ENCODE data around the gene TGM1. TPM values are rescaled to one million over a fixed set of nuclear protein-coding genes. Genes with fewer than 3 reads are reported as not detected.

The TGM1 gene
- total RNA-seq, 1 experiment from 2014 or later: 26.2 TPM

DNA sequence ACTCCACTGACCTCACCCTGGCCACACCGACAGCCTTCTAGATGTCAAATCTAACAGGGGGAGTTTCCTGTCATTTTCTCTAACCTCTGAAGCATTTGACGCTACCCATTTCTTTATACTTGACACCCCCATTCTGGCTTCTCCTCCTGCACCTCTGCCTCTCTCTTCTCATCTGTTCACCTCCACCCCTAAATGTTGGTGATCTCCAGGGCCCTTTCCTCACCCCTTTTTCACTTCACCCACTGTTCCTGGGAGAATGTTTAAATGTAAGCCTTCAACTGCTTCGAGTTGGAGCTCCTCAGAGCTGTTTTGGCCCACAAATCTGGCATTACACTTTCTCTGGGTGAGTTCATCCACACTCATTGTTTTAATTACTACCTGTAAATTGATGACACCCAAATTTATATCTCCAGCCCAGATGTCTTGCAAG, 8.9 kb upstream of the TGM1 start:
- ChIA-PET CTCF (interaction anchor here (0.6 to 32.3 kb wide), 10 partner anchors 9 to 1595 kb away, joined by 3 to 457 read pairs (median 6); partner anchors contain the start of genes CIDEB, DHRS1, LTB4R2 and NOP9), POLR2A (interaction anchor here (0.7 to 9.5 kb wide), 26 partner anchors 7 to 160 kb away, joined by 3 to 146 read pairs (median 6); partner anchors contain the start of genes CHMP4A, CIDEB, DCAF11 and DHRS1)
- DNase-seq (ENCODE audit: unreplicated experiment): no peak
- peaks cover 14% of the 10 kb centered on the region for H3K36me3 Mint-ChIP-seq (ENCODE audit: insufficient read depth, unreplicated experiment)
- TSS peak; percentile 49 for BruUV-seq (replicated peaks)
- H3K4me3 Mint-ChIP-seq (ENCODE audit: unreplicated experiment): peak overlapping the region; percentile 89
- TF ChIP-seq, protein P1, sequence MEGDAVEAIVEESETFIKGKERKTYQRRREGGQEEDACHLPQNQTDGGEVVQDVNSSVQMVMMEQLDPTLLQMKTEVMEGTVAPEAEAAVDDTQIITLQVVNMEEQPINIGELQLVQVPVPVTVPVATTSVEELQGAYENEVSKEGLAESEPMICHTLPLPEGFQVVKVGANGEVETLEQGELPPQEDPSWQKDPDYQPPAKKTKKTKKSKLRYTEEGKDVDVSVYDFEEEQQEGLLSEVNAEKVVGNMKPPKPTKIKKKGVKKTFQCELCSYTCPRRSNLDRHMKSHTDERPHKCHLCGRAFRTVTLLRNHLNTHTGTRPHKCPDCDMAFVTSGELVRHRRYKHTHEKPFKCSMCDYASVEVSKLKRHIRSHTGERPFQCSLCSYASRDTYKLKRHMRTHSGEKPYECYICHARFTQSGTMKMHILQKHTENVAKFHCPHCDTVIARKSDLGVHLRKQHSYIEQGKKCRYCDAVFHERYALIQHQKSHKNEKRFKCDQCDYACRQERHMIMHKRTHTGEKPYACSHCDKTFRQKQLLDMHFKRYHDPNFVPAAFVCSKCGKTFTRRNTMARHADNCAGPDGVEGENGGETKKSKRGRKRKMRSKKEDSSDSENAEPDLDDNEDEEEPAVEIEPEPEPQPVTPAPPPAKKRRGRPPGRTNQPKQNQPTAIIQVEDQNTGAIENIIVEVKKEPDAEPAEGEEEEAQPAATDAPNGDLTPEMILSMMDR (IDR thresholded peaks at IDR 0.05; ENCODE audit: unreplicated experiment): no peak
- intact Hi-C loops (cut with micrococcal nuclease): loop anchor here (1.0 kb wide), 2 partner anchors 25 to 30 kb away; partner anchors contain the start of gene TINF2
- peak overlapping the region; percentile 16 for H3K27ac Mint-ChIP-seq (ENCODE audit: low read depth, unreplicated experiment)
- H3K27me3 Mint-ChIP-seq (ENCODE audit: insufficient read depth, unreplicated experiment): no peaks in the 10 kb centered on the region
- H3K4me1 Mint-ChIP-seq (ENCODE audit: insufficient read depth, unreplicated experiment): peaks cover 38% of the 10 kb centered on the region
- no peaks in the 10 kb centered on the region for H3K9me3 Mint-ChIP-seq (ENCODE audit: unreplicated experiment)

DNA sequence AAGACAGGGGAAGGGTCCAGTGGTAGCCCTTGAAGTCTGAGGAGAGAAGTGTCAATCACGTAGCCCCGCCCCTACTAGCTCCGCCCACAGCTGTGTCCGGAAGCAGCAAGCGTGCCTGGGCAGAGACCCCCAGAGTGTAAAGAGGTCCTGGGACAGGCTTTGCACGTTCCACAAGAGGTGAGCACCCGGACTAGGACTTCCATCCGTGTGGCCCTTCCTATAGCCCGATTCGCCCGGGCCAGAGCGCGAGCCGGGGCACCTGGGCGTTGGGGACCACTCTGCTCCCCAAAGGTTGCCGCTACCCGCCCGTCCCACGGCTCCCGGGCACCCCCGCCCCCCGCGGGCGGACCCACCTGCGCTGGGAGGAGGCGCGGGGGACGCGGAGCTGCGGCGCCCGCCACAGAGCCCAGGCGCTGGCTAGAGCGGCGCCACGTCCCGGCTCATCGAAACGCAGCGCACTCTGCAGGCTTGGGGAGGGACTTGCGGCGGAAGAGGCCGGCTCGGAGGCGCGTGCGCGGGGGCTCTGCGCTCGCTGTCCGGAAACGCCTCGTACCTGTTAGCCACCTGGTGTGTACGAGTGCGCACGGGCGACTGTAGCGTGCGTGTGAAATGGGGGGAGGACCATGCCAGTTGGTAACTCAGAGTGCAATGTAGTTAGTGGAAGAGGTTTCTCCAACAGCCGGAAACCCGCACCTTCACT, 8.3 kb upstream of the TGM1 start, which contains the start of gene RABGGTA:
Gene RABGGTA, minus strand, starts transcription at position 464 of the 700 bp plus-strand sequence. CDS start 482 bp downstream, outside the sequence.
- DNase-seq (ENCODE audit: unreplicated experiment): peak; percentile 88
- H3K4me3 Mint-ChIP-seq (ENCODE audit: unreplicated experiment): peak within 1 kb of the TSS; percentile 89
- ChIA-PET CTCF (interaction anchor here (0.6 to 32.3 kb wide), 15 partner anchors 8 to 77 kb away, joined by 3 to 457 read pairs (median 4); partner anchors contain the start of genes CIDEB, DHRS1, LTB4R2 and NOP9), POLR2A (interaction anchor here (0.7 to 9.5 kb wide), 24 partner anchors 10 to 160 kb away, joined by 3 to 146 read pairs (median 6); partner anchors contain the start of genes CHMP4A, CIDEB, DCAF11 and DHRS1)
- TF ChIP-seq, protein P1 (IDR thresholded peaks at IDR 0.05; ENCODE audit: unreplicated experiment): peak; percentile 67
- H3K27me3 Mint-ChIP-seq (ENCODE audit: insufficient read depth, unreplicated experiment): no peaks in the 10 kb centered on the region
- BruUV-seq (replicated peaks): no TSS peak
- H3K36me3 Mint-ChIP-seq (ENCODE audit: insufficient read depth, unreplicated experiment): peaks cover 19% of the 10 kb centered on the region
- intact Hi-C loops (cut with micrococcal nuclease): loop anchor here (1.0 kb wide), 2 partner anchors 26 to 29 kb away; partner anchors contain the start of gene TINF2
- no peaks in the 10 kb centered on the region for H3K9me3 Mint-ChIP-seq (ENCODE audit: unreplicated experiment)
- peak within 1 kb of the TSS; percentile 16 for H3K27ac Mint-ChIP-seq (ENCODE audit: low read depth, unreplicated experiment)
- peaks cover 43% of the 10 kb centered on the region for H3K4me1 Mint-ChIP-seq (ENCODE audit: insufficient read depth, unreplicated experiment)

DNA sequence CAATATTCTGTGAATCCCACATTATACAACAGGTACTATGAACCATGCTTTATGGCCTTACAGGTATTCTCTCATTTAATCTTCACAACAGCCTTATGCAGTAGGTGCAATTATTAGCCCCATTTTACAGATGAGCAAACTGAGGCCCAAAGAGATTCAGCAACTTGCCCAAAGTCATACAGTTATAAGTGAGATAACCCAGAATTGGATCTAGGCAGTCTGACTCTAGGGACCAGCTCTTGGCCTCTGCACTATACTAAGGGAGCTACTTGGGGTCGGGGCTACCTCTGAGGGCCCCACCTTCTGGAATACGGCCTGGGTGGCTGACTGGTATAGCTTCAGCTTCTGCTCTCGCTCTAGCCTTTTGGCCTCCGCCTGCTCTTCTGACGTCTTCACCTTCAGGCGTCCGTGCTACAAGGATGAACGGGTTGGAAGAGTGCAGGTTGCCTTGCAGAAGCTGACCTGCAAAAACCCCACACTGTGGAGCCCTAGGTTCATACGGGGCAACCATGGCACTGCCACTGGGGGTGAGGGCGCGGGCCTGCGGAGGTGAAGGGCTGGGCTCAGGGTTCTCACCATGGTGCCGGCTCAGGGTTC, 7.7 kb upstream of the TGM1 start:
- peak; percentile 31 for DNase-seq (ENCODE audit: unreplicated experiment)
- no TSS peak for BruUV-seq (replicated peaks)
- H3K27ac Mint-ChIP-seq (ENCODE audit: low read depth, unreplicated experiment): peak overlapping the region; percentile 16
- CTCF ChIA-PET: interaction anchor here (0.6 to 32.3 kb wide), 15 partner anchors 9 to 713 kb away, joined by 3 to 457 read pairs (median 4); partner anchors contain the start of genes CIDEB, DHRS1, LTB4R and LTB4R2
- H3K36me3 Mint-ChIP-seq (ENCODE audit: insufficient read depth, unreplicated experiment): peaks cover 24% of the 10 kb centered on the region
- H3K4me3 Mint-ChIP-seq (ENCODE audit: unreplicated experiment): peak overlapping the region; percentile 89
- no peaks in the 10 kb centered on the region for H3K9me3 Mint-ChIP-seq (ENCODE audit: unreplicated experiment)
- H3K27me3 Mint-ChIP-seq (ENCODE audit: insufficient read depth, unreplicated experiment): no peaks in the 10 kb centered on the region
- peaks cover 43% of the 10 kb centered on the region for H3K4me1 Mint-ChIP-seq (ENCODE audit: insufficient read depth, unreplicated experiment)
- TF ChIP-seq, protein P1 (IDR thresholded peaks at IDR 0.05; ENCODE audit: unreplicated experiment): no peak
- intact Hi-C loops (cut with micrococcal nuclease): loop anchor here (1.0 kb wide), 2 partner anchors 27 to 28 kb away; partner anchors contain the start of gene TINF2
- POLR2A ChIA-PET: interaction anchor here (0.6 to 9.5 kb wide), 18 partner anchors 9 to 156 kb away, joined by 3 to 146 read pairs (median 10); partner anchors contain the start of genes CHMP4A, DCAF11, DHRS1 and LTB4R2

All from MCF 10A (cell line).